Measurements from ENCODE around the gene CDK5RAP3. TPM values are rescaled to one million over a fixed set of nuclear protein-coding genes. Genes with fewer than 3 reads are reported as not detected.

Gene CDK5RAP3
- total RNA-seq, 1 experiment from 2014 or later = 149 TPM

- WGBS (ENCODE audit: extremely low coverage, insufficient read length, low lambda C conversion rate) = no CpG with 5 or more reads among the region's 8 CpGs
- H3K4me1 ChIP-seq (ENCODE audit: insufficient read depth, low read length) = no peaks in the 10 kb centered on the region
- Mint-ChIP-seq H3K4me1 (peaks cover 38 to 43% of the 10 kb centered on the region in 2 experiments), H3K9me3 (no peaks in the 10 kb centered on the region), H3K27me3 (ENCODE audit: low read depth) (peaks cover 29% of the 10 kb centered on the region), H3K36me3 (ENCODE audit: insufficient read depth in 1 of 3, low read depth in 3 of 3) (no peaks in the 10 kb centered on the region; a peak in 1 of 7 replicates), H3K4me3 (no peak overlapping the region), H3K27ac (0 out of 7 replicates have a peak overlapping the region, but pooled peaks of 1 of the 3 experiments have one; percentile 36)
- no peaks in the 10 kb centered on the region for H3K79me2 ChIP-seq (ENCODE audit: insufficient read depth, low read length)
- H3K27ac ChIP-seq (ENCODE audit: insufficient read length, low read depth, low read length) = no peak overlapping the region
- H2BK20ac ChIP-seq (ENCODE audit: low read depth, low read length, poor library complexity, severe bottlenecking) = no peak overlapping the region
- no peaks in the 10 kb centered on the region for H4K20me1 ChIP-seq (ENCODE audit: control insufficient read depth, insufficient read depth, insufficient read length)
- H4K91ac ChIP-seq (ENCODE audit: insufficient read length, low read depth, low read length) = no peak overlapping the region
- H3K14ac ChIP-seq (ENCODE audit: insufficient read depth, low read length) = no peak overlapping the region
- no peak overlapping the region for H3K23ac ChIP-seq (ENCODE audit: insufficient read length, low read depth, low read length)
- H3K4ac ChIP-seq (ENCODE audit: low read depth, low read length) = no peak overlapping the region
- no peak overlapping the region for H4K5ac ChIP-seq (ENCODE audit: insufficient read length, low read depth, low read length)
- no peak overlapping the region for H3K18ac ChIP-seq (ENCODE audit: insufficient read length, low read depth, low read length)
- no peaks in the 10 kb centered on the region for H3K9me3 ChIP-seq (ENCODE audit: control insufficient read depth, low read depth, low read length)
- no peak overlapping the region for H2BK5ac ChIP-seq (ENCODE audit: insufficient read length, low read length)
- H3K23me2 ChIP-seq (ENCODE audit: insufficient read length, low read depth, low read length, poor library complexity, severe bottlenecking) = peaks cover 9% of the 10 kb centered on the region
- H2AFZ ChIP-seq (ENCODE audit: low read length) = no peak overlapping the region
- H4K8ac ChIP-seq (replicated peaks; ENCODE audit: insufficient read length, low read depth, low read length) = no peak overlapping the region
- no peak overlapping the region for H2BK12ac ChIP-seq (ENCODE audit: insufficient read length, low read depth, low read length)
- no peaks in the 10 kb centered on the region for H3K79me1 ChIP-seq (ENCODE audit: insufficient read depth, low read depth, low read length, poor library complexity, severe bottlenecking)
- H2BK15ac ChIP-seq (ENCODE audit: low read depth, low read length) = no peak overlapping the region
- no peak for TF ChIP-seq CTCF (conservative IDR thresholded peaks at IDR 0.05)
- H3K27me3 ChIP-seq (ENCODE audit: insufficient read depth, low read length) = no peaks in the 10 kb centered on the region; the same call in 1 of the 2 replicates
- no peak overlapping the region for H3K4me2 ChIP-seq (ENCODE audit: insufficient read depth, insufficient read length, low read length)
- H2BK120ac ChIP-seq (ENCODE audit: low read depth, low read length, poor library complexity, severe bottlenecking) = no peak overlapping the region
- no peak overlapping the region for H3T11ph ChIP-seq (ENCODE audit: low read length)
- no peak overlapping the region for H3K9ac ChIP-seq (ENCODE audit: extremely low read depth, insufficient read length, low read length)
- H3K56ac ChIP-seq (ENCODE audit: insufficient read length, low read depth, low read length) = no peak overlapping the region
- H2AK5ac ChIP-seq (ENCODE audit: insufficient read length, low read length) = no peak overlapping the region
- peak; percentile 40 for DNase-seq
These were observed 43.7 kb downstream of the CDK5RAP3 start for GRCh38 chr17:48014595-48015111.
